HG03457 (cell line): Measurements from ENCODE around the gene FARS2.

ENCODE experiments used
- ATAC-seq: cut with Tn5 transposase; IDR thresholded peaks from one replicate; pipeline ENCODE4 v1.9.1; 2021; ENCODE audit warnings: moderate number of reproducible peaks; ENCODE audit not compliant: unreplicated experiment

FARS2 gene

DNA sequence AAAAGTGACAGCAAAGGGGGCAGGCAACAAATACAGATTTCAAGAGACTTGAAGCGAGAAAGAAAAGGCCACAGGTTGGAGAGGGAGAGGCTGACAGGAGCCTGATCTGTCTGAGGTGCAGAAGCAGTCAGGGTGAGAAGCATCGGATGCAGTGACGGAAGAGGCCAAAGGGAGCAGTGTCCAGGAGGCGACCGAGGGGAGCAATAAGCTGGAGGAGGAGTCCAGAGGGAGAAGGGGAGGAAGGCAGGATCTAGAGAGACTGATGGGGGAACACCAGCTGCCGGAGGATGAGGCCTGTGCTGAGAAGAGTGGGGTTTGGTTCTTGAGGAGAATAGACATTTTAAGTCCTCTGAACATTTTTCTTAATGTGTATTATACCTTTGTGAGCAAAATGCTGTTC, 23.8 kb downstream of the FARS2 start:
- ATAC-seq, result no peak

DNA sequence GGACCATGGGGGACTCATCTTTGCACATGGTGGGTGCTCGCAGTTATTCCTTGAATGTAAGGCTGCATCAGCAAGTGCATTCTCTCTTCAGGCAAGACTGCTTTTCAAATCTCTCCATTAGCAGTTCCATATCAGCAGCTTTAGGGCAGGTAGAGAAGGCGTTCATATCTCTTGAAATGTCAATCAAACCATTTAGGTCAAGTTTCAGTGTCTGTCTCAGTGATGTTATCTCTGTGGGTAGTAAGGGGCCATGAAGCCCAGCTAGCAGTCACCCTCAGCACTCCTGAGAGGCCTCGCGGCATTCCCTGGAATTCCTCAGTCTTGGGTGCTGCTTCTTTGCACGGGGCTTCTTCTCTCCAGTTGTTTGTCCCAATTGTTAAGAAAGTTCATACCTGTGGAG, 24.2 kb downstream of the FARS2 start:
- ATAC-seq, result no peak

- ATAC-seq, result no peak
These were observed 25.5 kb downstream of the FARS2 start for GRCh38 chr6:5286780-5287179.

DNA sequence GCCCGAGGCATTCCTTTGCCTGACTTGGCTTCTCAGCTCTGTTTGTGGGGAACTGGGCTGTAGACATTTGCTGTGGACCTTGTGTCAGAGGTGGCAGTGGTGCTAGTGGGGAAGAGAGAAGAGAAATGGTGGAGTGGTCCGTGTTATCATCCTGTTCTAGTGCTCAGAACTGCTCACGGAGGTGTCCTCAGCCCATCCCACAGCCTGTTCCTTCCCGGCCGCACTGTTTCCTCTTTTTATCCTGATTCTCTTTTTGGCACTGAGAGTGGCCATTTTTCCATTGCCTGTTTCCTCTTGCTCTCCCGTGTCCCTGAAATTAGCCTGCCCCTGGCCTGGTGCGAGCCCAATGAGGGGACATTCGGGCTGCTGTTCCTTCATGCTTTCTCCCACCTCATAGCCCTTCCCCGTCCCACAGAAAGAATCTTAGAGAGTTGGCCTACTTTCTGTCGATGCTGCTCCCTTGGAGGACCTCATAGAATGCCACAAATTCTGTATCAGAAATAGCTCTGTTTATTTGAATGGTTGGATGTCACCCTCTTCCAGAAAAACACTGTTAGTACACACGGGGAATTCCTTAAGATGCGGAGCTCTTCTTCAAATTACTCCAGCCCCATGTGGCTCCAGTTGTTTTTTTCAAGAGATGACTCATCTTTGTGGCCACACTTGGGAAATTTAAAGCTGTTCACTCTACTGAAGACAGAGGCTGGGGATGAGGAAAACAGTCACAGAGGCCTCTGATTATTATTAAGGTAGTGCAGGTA, 26.1 kb downstream of the FARS2 start:
- no peak for ATAC-seq

DNA sequence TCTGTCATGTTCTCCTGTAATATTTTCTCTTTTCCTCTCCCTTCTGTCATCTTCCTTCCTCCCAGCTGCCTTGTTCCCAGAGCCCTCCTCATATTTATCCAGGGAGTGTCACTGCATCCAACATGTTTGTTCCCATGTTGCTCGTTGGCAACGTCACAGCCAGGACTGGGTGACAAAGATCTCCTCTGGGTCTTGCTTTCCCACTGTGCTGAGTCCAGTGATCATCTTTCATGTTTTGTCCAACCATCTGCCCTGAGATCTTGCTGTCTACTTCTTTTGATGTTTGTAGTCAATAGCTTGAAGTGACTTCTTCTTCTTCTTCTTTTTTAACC, 26.6 kb downstream of the FARS2 start:
- ATAC-seq, result no peak

DNA sequence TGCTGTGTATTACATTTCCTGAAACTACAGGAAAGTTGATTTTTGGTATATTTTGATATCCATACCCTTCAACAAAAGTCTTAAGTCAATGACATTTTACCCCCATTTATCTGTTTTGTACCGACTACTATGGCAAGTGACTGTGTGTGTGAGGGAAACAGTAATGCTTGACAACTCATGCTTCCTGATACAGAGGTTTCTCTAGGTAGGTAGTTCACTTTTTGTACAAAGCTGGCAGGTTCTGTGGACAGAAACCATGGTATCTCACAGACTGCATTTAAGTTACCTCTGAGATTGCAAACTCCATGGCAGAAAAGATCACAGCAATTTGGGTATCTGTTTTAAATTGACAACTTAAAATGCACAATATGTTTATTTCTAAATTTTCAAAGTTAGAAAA, 28.8 kb downstream of the FARS2 start:
- ATAC-seq, result no peak

GRCh38 chr6:5290500-5290899, 29.2 kb downstream of the FARS2 start:
- no peak for ATAC-seq

- no peak for ATAC-seq
These were observed 30.8 kb downstream of the FARS2 start for GRCh38 chr6:5292154-5292553.

DNA sequence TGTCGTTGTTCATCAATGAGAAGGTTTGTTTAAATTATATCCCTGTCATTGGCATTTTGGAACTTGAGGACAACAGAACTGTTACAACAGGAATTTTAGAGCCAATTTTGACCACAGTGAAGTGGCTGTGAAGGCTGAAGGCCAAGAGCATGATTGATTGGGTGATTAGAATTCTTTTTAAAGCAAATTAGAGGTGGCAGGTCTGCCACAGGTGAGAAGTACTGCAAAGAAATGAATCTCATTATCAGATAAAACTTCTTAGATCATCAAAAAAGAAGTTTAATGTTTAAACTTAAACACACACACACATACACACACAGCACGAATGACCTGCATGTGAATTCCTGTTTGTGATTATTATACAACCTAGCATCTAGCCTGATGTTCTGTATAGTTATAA, 32.4 kb downstream of the FARS2 start:
- ATAC-seq, result no peak

- ATAC-seq, result no peak
These were observed 33.3 kb downstream of the FARS2 start for GRCh38 chr6:5294392-5295211.

- no peak for ATAC-seq
These were observed 34.3 kb downstream of the FARS2 start for GRCh38 chr6:5295623-5296022.

GRCh38 chr6:5300206-5300764, 39.0 kb downstream of the FARS2 start:
- no peak for ATAC-seq

GRCh38 chr6:5302220-5302946, 41.1 kb downstream of the FARS2 start:
- peak; percentile 84 for ATAC-seq

- peak; percentile 43 for ATAC-seq
These were observed 41.8 kb downstream of the FARS2 start for GRCh38 chr6:5302995-5303622.

DNA sequence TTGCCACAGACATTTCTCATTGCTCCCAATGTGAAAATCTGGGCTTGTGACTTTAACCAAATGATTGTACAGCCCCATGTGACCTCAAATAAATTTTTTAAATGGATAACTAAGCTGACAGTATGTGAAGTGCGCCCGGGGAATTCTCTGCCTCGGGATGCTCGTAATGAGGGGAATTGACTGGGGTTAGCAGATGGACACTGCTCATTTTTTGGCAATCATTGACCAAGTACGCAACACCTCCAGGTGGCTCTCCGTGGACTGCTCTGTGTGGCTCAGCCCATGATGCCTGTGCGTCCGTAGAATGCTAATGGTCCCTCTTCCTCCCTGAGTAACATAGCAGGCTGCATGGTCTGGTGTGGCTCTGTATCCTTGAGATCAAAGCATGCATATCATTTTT, 42.4 kb downstream of the FARS2 start:
- no peak for ATAC-seq

- no peak for ATAC-seq
These were observed 44.8 kb downstream of the FARS2 start for GRCh38 chr6:5305968-5306626.

DNA sequence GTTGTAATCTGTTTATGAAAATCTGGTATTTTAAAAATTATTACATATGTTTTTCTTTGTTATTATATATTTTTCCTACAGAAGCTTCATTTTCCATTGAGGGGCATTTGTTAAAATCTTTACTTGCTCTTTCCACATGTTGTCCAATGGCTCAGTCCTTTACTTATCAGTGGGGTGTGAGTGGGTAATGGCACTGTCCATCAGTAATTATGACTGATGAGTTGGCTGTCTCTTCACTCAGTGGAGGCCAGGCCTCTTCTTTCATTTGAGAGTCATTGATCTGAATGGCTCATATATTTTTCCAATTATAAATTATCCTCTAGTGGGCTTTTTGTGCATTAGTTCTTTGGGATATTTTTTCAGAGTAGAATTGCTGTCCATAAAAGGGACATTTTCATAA, 45.7 kb downstream of the FARS2 start:
- ATAC-seq, result no peak

- no peak for ATAC-seq
These were observed 46.8 kb downstream of the FARS2 start for GRCh38 chr6:5308066-5308465.

DNA sequence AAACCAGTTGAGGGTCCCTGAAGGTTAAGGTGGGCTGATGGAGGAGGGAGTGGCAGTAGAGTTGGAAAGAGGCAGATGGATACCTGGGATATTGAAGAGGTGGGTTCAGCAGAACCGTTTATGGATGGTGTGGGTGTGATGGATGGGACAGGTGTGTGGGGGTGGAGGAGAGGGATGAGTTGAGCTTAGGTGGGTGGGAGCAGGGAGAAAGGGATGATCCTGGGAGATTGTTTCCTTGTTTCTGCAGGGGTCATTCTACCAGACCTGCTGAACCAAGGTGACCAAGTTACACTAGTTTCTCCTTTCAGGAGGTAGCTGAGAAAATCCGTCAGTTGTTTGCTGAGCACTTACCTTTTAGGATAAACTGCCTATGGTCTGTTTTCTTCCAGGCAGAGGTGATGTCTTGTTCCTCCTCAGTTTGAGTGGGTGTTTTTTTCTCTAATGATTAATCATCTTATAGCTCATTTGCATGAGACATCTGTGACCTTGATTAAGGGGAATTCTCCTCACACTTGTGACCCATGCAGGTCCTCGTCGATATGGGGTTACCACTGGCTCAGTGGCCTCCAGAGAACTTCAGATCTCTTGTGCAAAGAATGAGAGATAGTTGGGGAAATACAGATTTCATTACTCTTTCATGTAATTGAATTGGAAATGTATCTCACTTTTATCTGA, 53.0 kb downstream of the FARS2 start:
- no peak for ATAC-seq

DNA sequence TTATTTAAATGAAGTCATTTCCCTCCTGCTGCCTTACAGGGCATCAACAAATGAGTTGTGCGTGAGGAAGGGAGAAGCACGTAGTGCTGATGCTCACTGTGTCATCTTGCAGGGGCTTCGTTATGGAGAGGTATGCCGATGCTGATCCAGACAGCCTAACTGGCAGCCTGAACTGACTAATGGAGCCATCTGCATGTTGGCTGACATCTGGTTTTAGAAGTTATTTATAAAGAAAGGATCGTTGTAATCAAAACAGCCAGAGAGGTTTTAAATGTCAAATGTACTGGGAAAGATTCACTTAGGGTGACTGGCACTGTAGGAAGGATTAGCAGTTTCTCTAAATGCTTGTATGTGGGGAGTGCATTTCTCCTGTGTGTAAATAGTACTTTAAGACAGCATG, 54.6 kb downstream of the FARS2 start:
- ATAC-seq, result no peak
